MCF 10A (cell line): ENCODE measurements around the gene RGS7. TPM values are rescaled to one million over a fixed set of nuclear protein-coding genes. Genes with fewer than 3 reads are reported as not detected.

ENCODE experiments used
- BruUV-seq: library from RNA; stranded (reverse); fragments of 400-500 nt; replicated peaks from 2 replicates; lab custom pipeline; 2021; lab: Mats Ljungman, UMichigan
- CTCF ChIA-PET: fragments of 300-600 bp; sonication (Branson Sonifier 250); formaldehyde crosslinking; extraction: SDS; loops from one replicate; lab custom pipeline; 2021; ENCODE audit warnings: antibody characterized with exemption, inconsistent platforms; lab: Yijun Ruan, JAX
- POLR2A ChIA-PET: fragments of 300-600, 350-650 bp; sonication (Branson Sonifier 250); formaldehyde crosslinking; extraction: SDS; loops from one replicate; lab custom pipeline; 2020; ENCODE audit warnings: antibody characterized with exemption, inconsistent platforms; lab: Yijun Ruan, JAX
- DNase-seq: peaks from one replicate; pipeline ENCODE4 v3.0.0-alpha.2; 2018; ENCODE audit not compliant: unreplicated experiment
- H3K27ac Mint-ChIP-seq: one replicate; pipeline ENCODE4 v1.8.0; 2022; ENCODE audit warnings: mild to moderate bottlenecking, low read depth, mixed read lengths; ENCODE audit not compliant: unreplicated experiment
- H3K27me3 Mint-ChIP-seq: one replicate; pipeline ENCODE4 v1.8.0; 2022; ENCODE audit warnings: mixed read lengths; ENCODE audit not compliant: insufficient read depth, unreplicated experiment
- H3K36me3 Mint-ChIP-seq: one replicate; pipeline ENCODE4 v1.8.0; 2022; ENCODE audit warnings: mild to moderate bottlenecking, moderate library complexity, mixed read lengths; ENCODE audit not compliant: insufficient read depth, unreplicated experiment
- H3K4me1 Mint-ChIP-seq: one replicate; pipeline ENCODE4 v1.8.0; 2022; ENCODE audit warnings: mixed read lengths; ENCODE audit not compliant: insufficient read depth, unreplicated experiment
- H3K4me3 Mint-ChIP-seq: one replicate; pipeline ENCODE4 v1.8.0; 2022; ENCODE audit warnings: mild to moderate bottlenecking, moderate library complexity, mixed read lengths; ENCODE audit not compliant: unreplicated experiment
- H3K9me3 Mint-ChIP-seq: one replicate; pipeline ENCODE4 v1.8.0; 2022; ENCODE audit warnings: mixed read lengths; ENCODE audit not compliant: unreplicated experiment
- CTCF ChIP-seq: fragments of 200-600 bp; IDR thresholded peaks from one replicate; pipeline ENCODE4 v1.8.0; 2022; ENCODE audit warnings: antibody characterized with exemption, mild to moderate bottlenecking; ENCODE audit not compliant: unreplicated experiment
- intact Hi-C: fragments of 100-400 bp; cut with micrococcal nuclease; formaldehyde crosslinking; loops from 2 replicates; pipeline ENCODE4 v1.14.1; 2022
- total RNA-seq: library from RNA; stranded (reverse); gene quantifications from 2 replicates; pipeline ENCODE4 v1.2.3, GENCODE V29; 2022

RGS7 gene
- total RNA-seq, 1 experiment from 2014 or later: 0.42 TPM

- intact Hi-C loops: no loop called here
- no peaks in the 10 kb centered on the region for H3K36me3 Mint-ChIP-seq
- no peak overlapping the region for H3K27ac Mint-ChIP-seq
- H3K27me3 Mint-ChIP-seq: no peaks in the 10 kb centered on the region
- ChIA-PET POLR2A (no interaction called here), CTCF (interaction anchor here (0.7 kb wide), 1 partner anchor 84 kb away, joined by 4 read pairs; no protein-coding TSS in a partner anchor)
- no peak for TF ChIP-seq CTCF
- no peaks in the 10 kb centered on the region for H3K9me3 Mint-ChIP-seq
- BruUV-seq: no TSS peak
- DNase-seq: no peak
- H3K4me1 Mint-ChIP-seq: no peaks in the 10 kb centered on the region
- no peak overlapping the region for H3K4me3 Mint-ChIP-seq
Observed at GRCh38 chr1:241063276-241063675, 293.7 kb downstream of the RGS7 start.

- no peak for TF ChIP-seq CTCF
- H3K27ac Mint-ChIP-seq: no peak overlapping the region
- H3K36me3 Mint-ChIP-seq: no peaks in the 10 kb centered on the region
- no peaks in the 10 kb centered on the region for H3K4me1 Mint-ChIP-seq
- no TSS peak for BruUV-seq
- intact Hi-C loops: no loop called here
- H3K27me3 Mint-ChIP-seq: no peaks in the 10 kb centered on the region
- CTCF ChIA-PET: interaction anchor here (0.8 to 1.9 kb wide), 2 partner anchors 8 to 425 kb away, joined by 3 to 8 read pairs; no protein-coding TSS in a partner anchor
- no peak overlapping the region for H3K4me3 Mint-ChIP-seq
- POLR2A ChIA-PET: interaction anchor here (0.6 kb wide), 1 partner anchor 12 kb away, joined by 3 read pairs; no protein-coding TSS in a partner anchor
- no peak for DNase-seq
- no peaks in the 10 kb centered on the region for H3K9me3 Mint-ChIP-seq
Observed at GRCh38 chr1:241061062-241061461, 295.9 kb downstream of the RGS7 start.

- ChIA-PET POLR2A (no interaction called here), CTCF (no interaction called here)
- no peak overlapping the region for H3K27ac Mint-ChIP-seq
- no peak overlapping the region for H3K4me3 Mint-ChIP-seq
- DNase-seq: no peak
- no peaks in the 10 kb centered on the region for H3K36me3 Mint-ChIP-seq
- H3K27me3 Mint-ChIP-seq: no peaks in the 10 kb centered on the region
- intact Hi-C loops: no loop called here
- no peaks in the 10 kb centered on the region for H3K9me3 Mint-ChIP-seq
- BruUV-seq: no TSS peak
- TF ChIP-seq CTCF: no peak
- no peaks in the 10 kb centered on the region for H3K4me1 Mint-ChIP-seq
Observed at GRCh38 chr1:241048622-241049021, 308.4 kb downstream of the RGS7 start.

- Mint-ChIP-seq H3K27ac (no peak overlapping the region), H3K4me3 (no peak overlapping the region), H3K36me3 (no peaks in the 10 kb centered on the region), H3K27me3 (no peaks in the 10 kb centered on the region), H3K9me3 (no peaks in the 10 kb centered on the region), H3K4me1 (no peaks in the 10 kb centered on the region)
- ChIA-PET POLR2A (no interaction called here), CTCF (no interaction called here)
- BruUV-seq: no TSS peak
- no peak for TF ChIP-seq CTCF
- DNase-seq: no peak
- intact Hi-C loops: no loop called here
Observed at GRCh38 chr1:241045659-241046058, 311.3 kb downstream of the RGS7 start.
